Epithelial cell of esophagus (primary cell): ENCODE measurements around the gene RPS5.

Experiments used
- DNase-seq: peaks from one replicate; pipeline ENCODE4 v3.0.0; 2010; ENCODE audit warnings: low read depth
- H3K4me3 ChIP-seq: 2 replicates; pipeline ENCODE4 v1.5.1; 2011; ENCODE audit warnings: mild to moderate bottlenecking, low read length, control low read depth
- TF ChIP-seq, protein P1 (sequence below): IDR thresholded peaks from 2 replicates; pipeline ENCODE4 v1.5.1; 2011; ENCODE audit warnings: low read depth, mild to moderate bottlenecking, low read length, control low read depth, inconsistent platforms; ENCODE audit not compliant: insufficient read depth; ENCODE audit errors: missing control alignments

The RPS5 gene

DNA sequence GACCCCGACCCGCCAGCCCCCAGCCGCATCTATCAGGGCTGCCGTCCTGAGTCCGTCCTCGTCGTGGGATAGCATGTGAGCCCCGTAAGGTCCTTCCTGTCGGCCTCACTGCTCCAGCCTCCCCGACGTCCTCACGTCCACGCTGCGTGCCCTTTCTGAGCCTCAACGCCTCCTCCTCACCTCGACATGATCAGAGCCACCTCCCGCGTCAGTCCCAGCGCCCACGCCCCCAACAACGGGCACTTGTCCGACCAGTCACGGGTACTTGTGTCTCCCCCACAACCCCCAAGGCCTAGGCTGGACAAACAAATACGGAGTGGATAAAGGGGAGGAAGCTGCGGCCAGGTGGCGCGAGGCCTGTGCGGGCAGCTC lies 25.2 kb upstream of the RPS5 start:
- TF ChIP-seq, protein P1, sequence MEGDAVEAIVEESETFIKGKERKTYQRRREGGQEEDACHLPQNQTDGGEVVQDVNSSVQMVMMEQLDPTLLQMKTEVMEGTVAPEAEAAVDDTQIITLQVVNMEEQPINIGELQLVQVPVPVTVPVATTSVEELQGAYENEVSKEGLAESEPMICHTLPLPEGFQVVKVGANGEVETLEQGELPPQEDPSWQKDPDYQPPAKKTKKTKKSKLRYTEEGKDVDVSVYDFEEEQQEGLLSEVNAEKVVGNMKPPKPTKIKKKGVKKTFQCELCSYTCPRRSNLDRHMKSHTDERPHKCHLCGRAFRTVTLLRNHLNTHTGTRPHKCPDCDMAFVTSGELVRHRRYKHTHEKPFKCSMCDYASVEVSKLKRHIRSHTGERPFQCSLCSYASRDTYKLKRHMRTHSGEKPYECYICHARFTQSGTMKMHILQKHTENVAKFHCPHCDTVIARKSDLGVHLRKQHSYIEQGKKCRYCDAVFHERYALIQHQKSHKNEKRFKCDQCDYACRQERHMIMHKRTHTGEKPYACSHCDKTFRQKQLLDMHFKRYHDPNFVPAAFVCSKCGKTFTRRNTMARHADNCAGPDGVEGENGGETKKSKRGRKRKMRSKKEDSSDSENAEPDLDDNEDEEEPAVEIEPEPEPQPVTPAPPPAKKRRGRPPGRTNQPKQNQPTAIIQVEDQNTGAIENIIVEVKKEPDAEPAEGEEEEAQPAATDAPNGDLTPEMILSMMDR: peak; percentile 4
- DNase-seq: no peak

DNA sequence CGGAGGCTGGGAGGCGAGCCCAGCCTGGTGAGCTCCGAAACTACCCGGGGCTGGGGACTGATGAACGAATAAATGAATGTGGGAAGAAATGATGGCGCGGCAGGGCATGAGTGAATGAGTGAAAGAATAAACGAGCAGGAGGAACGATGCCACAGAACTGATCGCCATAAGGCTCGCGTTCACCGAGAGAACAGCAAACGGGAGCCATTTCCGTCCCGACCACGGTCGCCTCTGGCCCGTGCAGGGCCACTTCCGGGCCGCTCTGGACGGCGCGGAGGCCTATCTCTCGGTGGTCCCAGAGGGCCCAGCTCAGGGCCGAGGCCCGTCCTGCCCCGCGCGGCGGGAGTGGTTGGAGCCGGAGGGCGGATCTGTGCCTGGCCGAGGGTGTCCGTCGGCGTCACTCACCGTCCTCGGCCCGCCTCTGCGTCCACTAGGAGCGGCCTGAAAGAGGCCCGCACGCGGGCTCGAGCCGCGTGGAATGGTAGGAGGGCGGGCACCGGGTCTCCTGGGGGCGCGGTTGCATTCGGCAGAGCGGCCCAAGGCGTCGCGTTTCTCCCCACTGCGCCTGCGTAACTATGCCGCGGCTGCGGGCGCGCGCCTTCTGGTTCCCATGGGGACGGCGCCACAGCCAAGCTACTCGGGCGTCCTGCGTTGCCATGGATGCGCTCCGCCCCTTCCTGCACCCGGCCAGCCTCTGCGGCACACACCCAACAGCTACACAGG lies 24.6 kb upstream of the RPS5 start, which contains the start of gene ZNF497:
Gene ZNF497, minus strand, starts transcription at position 480 of the 723 bp plus-strand sequence. CDS start 5,116 bp downstream, outside the sequence.
- peak within 1 kb of the TSS; percentile 77 for H3K4me3 ChIP-seq
- peak; percentile 97 for DNase-seq
- TF ChIP-seq, protein P1: no peak

More for the DNA sequence above, 25.2 kb upstream of the RPS5 start:
- H3K4me3 ChIP-seq: peak overlapping the region; percentile 77

DNA sequence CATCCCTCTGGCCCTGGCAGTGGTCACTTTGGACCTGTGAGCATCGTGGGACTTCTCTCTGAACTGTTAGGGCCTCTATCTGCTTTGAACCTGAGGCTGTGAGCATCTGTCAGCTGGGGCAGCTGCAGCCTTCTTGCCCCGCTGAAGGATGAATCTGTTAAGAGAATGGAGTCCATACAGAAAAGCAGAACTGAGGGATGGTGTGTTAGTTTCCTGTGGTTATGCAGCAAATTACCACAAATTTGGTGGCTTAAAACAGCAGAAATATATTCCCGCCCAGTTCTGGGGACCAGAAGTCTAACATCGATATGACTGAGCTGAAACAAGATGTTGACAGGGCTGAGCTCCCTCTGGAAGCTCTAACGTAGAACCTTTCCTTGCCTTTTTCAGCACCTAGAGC lies 22.9 kb upstream of the RPS5 start:
- H3K4me3 ChIP-seq: no peak overlapping the region
- TF ChIP-seq, protein P1: no peak
- no peak for DNase-seq

DNA sequence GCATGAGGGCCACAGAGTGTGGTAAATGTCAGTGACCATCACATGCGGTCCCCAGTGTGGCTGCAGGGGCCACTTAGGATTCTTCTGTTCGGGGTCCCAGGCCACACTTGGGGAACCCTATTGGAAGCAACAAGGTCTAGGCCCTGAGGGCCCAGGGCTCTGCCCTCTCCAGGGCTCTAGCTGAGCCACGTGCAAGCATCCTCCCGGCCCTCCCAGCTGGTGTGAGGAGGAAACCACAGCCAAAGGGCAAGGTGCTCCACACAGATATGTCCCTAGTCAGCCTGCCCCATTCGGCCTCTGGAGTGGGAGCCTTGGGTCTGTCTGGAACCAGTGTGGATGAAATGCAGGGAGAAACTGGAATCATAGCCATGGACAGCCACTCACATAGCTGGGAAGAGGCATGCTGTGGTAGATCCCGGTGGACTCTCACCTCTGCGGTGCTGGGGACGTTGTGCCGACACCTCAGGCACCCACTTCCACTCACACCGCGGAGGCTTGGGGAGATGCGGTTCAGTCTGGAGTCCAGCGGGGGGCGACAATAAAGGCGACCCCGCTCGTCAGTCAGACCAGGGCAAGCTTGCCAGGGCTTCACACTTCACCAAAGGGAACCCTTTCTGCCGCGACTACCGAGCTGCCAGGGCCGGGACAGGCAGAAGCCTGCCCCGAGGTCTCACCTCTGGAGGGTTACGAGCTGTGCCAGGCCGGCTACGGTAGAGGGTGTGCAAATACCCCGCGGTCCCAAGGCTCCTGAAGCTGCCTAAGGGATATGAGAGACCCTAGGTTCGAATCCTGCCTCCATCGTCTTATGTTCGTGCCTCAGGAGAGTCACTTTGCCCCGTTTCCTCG lies 20.3 kb upstream of the RPS5 start:
- H3K4me3 ChIP-seq: no peak overlapping the region
- TF ChIP-seq, protein P1: no peak
- DNase-seq: no peak

DNA sequence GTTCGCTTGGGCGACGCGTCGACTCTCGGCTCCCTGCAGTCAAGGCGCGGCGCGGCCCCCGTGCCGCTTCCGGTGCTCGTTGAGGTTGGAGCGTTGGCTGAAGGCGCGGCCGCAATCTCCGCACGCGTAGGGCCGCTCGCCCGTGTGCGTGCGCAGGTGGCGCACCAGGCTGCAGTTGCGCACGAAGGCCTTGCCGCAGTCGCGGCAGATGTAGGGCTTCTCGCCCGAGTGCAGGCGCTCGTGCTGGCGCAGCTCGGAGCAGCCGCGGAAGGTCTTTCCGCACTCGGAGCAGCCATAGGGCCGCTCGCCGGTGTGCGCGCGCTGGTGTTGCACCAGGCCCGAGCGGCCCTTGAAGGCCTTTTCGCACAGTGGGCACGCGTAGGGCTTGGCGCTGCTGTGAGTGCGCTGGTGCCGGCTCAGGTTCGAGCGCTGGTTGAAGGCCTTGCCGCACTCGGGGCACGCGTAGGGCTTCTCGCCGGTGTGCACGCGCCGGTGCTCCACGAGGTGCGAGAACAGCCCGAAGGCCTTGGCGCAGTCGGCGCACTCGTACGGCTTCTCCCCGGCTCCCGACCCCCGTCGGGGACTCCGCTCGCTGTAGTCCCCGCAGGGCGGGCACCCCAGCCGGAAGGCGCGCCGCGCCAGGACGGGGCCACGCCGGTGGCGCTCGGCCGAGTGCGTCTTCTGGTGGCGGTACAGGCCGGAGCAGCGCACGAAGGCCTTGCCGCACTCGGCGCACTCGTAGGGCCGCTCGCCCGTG lies 19.2 kb upstream of the RPS5 start:
- TF ChIP-seq, protein P1: no peak
- no peak for DNase-seq
- H3K4me3 ChIP-seq: no peak overlapping the region

DNA sequence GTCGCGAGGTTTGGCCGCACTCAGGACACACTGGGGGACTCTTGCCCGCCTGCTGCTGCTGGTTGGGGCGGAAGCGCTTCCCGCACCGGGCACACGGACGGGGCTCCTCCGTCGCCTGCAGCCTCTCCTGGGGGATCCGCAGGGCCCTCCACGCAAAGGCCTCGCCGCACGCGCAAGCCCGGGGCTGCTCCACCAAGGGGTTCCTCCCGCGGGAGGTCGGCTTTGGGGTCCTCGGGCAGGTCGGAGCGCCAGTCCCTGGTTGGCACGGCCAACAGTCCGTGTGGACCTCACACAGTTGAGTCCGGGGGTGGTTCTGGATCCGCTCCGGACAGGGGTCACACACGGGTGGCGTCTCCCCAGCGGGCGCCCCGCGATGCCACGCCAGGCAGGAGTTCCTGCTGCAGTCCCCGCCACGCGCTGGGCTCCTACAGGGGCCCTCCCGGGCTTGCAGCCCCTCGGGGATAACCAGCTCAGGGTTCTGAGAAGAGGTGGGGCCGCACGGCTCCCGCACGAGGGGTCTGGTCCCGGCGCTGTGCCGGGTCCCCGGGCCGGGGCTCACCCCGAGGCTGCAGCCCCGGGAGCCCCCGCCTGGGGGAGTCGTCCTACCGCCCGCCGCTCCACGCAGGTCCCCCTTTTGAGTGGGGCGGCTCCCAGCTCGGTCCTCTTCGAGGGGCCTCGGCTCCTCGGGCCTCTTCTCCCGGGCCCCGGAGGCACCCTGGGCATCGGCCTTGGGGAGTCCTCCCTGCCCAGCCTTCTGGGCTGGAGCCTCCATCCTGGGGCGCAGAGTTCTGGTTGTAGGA lies 18.3 kb upstream of the RPS5 start:
- no peak overlapping the region for H3K4me3 ChIP-seq
- TF ChIP-seq, protein P1: no peak
- no peak for DNase-seq
